Stimulated activated CD4-positive, alpha-beta T cell treated with anti-CD3 and anti-CD28 coated beads, Interleukin-1b, Interleukin-23, amount 100 ng/mL, for 1 hour (primary cell): ENCODE measurements around the gene C19orf81.

Experiments
- DNase-seq, 2 donors: peaks; one replicate each; pipeline ENCODE4 v3.0.0-alpha.2; 2020; ENCODE audit warnings: low read depth in 2 of 2

C19orf81 gene

DNA sequence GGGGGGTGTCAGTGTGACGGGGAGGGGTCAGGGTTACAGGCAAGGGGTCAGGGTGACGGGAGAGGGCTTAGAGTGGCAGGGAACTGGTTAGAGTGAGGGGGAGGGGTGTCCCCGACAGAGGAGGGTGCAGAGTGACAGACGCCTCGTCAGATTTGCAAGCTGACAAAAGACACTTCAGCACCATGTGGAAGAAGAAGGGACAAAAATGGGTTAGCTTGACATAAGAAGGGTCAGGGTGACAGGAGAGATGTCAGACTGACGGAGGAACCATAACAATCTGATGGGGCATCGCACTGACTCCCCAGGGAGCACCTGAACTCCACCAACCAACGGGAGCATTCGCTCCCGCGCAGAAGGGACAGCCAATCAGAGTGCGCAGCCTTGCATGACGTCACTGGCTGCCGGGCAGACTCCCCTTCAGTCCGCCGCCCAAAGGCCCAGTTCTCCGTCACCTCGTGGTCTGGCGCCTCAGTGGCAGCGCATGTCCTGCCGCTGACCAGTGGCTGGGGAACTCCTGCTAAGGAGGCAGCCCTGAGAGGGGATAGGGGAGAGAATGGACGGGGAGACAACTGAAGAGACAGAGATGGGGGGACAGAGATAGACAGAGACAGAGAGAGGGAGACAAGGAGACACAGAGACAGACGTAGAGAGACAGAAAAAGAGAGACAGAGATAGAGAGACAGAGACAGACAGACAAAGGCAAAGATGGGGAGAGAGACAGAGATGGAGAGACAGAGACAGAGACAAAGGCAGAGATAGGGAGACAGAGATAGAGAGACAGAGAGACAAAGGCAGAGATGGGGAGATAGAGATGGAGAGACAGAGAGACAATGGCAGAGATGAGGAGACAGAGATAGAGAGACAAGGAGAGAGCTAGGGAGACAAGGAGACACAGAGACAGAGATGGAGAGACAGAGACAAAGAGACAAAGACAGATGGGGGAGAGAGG is 30.2 kb downstream of the C19orf81 start:
- peak; percentile 23 to 58 for DNase-seq

- no peak for DNase-seq
Measured at GRCh38 chr19:50686310-50687032, 37.2 kb downstream of the C19orf81 start.

- DNase-seq: no peak
Measured at GRCh38 chr19:50688766-50689165, 39.5 kb downstream of the C19orf81 start.

- no peak for DNase-seq
Measured at GRCh38 chr19:50690439-50690838, 41.2 kb downstream of the C19orf81 start.

DNA sequence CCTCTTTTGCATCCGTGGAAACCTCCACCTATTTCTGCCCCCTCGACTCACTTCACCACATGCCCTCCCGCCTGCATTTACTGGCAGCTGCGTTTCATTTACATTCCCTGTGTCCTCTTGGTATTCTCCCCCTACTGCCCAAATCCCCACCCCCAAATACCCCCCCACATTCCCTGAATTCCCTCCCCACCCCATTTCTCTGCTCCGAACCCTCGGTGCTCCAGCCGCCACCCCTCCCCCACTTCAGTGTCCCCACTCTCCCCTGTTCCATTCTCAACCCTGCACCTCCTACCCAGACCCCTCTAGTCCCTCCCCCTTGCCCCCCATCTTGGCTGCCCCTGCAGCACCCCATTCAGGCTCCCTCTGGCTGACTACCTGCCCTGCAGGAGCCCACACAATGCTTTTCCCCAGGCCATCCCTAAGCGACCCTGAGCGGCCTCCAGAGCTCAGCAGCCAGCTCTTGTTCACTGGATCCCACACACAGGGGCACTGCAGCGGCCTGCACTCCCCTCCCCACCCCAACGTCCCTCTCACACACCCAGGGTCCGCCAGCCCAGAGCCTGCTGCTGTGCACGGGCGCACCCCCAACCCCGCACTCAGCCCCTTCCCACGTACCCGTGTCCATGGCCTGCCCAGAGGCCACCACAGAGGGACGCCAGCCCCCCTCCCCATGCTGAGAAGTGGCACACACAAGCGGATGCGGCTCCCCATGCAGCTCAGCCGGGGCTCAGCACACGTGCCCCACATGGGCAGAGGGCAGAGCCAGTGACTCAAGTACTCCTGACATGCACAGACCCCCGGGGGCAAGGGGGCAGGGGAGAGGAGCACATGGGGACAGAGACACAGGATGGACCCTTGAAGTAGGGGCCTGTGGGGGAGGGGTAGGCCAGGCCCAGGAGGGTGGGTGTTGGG is 44.1 kb downstream of the C19orf81 start:
- no peak for DNase-seq

DNA sequence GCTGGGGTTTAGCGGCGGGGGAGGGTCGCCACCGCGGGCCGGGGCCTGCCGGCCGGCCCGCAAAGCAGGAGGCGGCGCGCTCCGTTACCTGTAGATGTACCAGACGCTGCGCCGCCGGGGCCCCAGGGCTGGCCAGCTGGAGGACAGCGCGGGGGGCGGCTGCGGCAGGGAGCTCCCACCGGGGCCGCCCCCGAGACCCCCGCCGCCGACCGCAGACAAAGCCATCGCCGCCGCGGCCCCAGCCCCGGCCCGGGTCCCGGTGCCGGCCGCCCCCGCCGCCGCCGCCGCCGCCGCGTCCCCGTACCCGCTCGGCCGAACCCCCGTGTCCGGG is 45.5 kb downstream of the C19orf81 start:
- no peak for DNase-seq

DNA sequence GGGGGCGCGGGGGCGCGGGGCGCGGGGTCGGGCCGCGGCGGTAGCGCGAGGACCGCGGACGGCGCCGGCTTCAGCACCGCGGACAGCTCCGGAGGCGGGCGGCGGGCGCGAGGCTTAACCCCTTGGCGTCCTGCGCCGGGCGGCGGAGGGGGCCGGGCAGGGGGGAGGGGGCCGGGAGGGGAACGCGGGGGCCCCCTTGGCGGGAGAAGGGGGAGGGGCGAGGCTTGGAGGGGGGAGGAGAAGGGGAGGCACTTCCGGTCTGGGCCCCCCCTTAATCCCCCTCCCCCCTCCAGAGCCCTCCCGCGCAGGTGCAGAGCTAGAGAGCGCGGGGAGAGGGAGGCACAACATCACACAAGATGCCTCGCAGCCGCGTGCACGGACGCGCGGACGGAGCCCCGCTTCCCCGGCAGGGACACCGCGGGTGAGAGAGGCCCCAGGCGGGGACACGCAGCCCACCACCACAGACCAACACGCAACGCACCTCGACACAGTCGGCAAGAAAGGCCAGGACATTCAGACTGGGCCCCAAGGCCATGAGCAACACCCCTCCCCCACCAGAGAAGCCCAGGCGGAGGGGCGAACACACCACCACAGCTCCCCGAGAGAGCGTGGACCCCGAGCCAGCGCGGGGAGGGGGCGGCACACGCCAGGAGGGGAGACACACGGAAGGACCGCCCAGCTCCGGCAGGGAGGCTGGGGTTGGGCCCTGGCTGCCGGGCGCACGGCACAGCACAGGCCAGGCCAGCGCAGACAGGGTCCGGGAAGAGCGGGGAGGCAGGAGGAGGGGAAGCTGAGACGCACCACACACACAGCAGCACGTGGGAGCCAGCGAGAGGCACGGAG is 46.2 kb downstream of the C19orf81 start:
- DNase-seq: no peak

- DNase-seq: no peak
Measured at GRCh38 chr19:50696094-50696483, 46.8 kb downstream of the C19orf81 start.

GRCh38 chr19:50697414-50698124 is 48.3 kb downstream of the C19orf81 start:
- no peak for DNase-seq

DNA sequence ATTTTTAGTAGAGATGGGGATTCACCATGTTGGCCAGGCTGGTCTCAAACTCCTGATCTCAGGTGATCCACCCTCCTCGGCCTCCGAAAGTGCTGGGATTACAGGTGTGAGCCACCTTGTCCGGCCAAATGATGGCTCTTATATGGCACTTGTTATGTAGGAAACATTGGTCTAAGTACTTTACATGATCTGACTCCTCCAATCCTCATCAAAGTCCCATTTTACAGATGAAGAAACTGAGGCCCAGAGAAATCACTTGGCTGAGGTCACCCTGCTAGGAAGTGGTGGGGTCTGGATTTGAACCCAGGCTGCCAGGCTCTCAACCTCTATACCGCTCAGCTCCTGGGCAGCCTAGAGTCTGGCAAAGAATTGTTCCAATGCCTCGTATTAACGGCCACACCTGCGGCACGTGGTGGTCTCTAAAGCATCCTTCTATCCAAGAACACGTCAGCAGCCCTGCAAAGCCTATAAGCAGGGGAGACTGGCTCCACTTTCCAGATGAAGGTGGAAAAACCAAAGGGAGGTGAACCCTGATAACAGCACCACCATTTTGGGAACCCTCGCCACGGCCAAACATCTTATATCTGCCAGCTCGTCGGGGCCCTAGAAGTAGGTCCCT is 52.2 kb downstream of the C19orf81 start:
- no peak for DNase-seq

DNA sequence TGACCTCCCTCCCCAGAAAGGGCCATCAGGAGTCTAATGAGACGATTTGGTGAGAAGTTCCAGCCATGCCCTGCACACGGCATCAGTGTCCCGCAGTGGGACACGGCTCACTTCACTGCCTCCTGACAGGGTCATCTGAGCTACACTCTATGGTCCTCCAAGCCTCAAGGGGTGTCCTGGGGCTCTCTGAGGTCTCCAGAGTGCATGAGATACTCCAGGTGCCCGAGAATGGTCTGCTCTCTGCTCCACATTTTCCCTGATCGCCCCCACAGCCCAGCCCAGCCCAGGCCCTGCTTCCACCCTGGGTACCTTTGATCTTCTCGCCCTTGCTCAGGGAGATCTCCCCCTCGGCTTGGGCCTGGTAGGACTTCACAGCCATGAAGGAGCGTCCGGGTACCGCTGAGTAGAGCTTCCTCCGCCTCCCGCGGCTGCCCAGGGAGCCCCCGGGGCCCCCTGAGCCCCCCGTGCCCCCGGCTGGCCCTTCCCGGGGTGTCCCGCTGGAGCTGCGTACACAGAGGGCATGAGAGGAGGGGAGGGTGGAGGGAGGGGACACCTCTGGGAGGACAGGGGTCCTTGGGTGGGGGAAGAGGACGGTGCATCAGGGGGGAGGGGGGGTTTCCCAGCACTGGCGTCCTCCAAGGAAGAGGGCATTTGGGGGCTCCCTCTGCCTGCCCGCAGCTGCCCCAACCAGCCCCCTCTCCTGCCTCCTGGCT is 53.1 kb downstream of the C19orf81 start:
- no peak for DNase-seq

GRCh38 chr19:50702871-50703829 is 53.9 kb downstream of the C19orf81 start:
- DNase-seq: no peak

GRCh38 chr19:50703915-50704796 is 54.9 kb downstream of the C19orf81 start:
- no peak for DNase-seq

GRCh38 chr19:50705422-50706019 is 56.3 kb downstream of the C19orf81 start:
- no peak for DNase-seq

DNA sequence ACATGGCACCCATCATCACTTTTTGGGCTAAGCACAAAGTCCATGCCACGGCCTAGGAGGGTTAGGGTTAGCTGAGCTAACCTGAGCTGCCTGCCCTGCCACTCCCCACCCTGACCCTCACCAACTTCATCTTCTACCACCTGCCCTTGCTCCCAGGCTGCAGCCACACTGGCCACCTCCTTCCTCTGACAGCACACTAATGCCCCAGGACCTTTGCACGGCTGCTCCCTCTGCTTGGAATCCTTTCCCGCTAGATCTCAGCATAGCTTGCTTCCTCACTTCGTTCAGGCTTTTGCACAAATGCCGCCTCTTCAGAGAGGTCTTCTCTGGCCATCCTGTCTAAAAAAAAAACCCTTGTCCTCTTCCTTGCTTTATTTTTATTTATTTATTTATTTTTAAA is 57.1 kb downstream of the C19orf81 start:
- DNase-seq: no peak

- DNase-seq: no peak
Measured at GRCh38 chr19:50708179-50708879, 59.1 kb downstream of the C19orf81 start.
